Measurements from ENCODE around the gene PFAS. TPM values are rescaled to one million over a fixed set of nuclear protein-coding genes. Genes with fewer than 3 reads are reported as not detected.

Gene PFAS
- total and polyA plus RNA-seq, 2 experiments from 2014 or later = 13.6 to 18.8 TPM

DNA sequence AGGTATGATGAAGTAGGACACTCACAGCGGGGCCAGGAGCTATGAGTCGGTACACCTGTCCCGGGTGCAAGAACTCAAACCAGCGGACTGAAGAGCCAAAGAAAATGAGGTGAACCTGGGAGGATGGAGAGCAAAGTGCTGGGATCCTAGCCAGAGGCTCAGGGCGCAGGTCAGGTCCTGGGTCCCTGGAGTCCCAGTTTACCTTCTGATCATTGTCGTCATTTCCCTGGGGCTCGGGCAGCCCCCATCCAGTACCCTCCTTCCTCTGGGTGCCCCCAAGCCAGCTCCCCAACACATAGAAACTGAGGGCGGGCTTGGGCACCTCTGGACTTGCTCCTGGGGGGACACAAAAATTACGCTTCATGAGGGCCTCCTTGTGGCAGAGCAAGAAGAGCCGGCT, 17.4 kb upstream of the PFAS start:
- H3K9me3 ChIP-seq (ENCODE audit: low read depth) = no peaks in the 10 kb centered on the region
- H3K4me3 ChIP-seq = no peak overlapping the region
- H3K9me2 ChIP-seq (replicated peaks; ENCODE audit: insufficient read depth) = no peaks in the 10 kb centered on the region
- WGBS (ENCODE audit: low lambda C conversion rate, missing lambda C conversion rate) = 98% methylated on average over 10 of the region's 10 CpGs
- peaks cover 7% of the 10 kb centered on the region for H3K4me1 ChIP-seq (ENCODE audit: insufficient read depth)
- H2AFZ ChIP-seq = no peak overlapping the region
- H3K79me2 ChIP-seq = no peaks in the 10 kb centered on the region
- TF ChIP-seq, protein P1, sequence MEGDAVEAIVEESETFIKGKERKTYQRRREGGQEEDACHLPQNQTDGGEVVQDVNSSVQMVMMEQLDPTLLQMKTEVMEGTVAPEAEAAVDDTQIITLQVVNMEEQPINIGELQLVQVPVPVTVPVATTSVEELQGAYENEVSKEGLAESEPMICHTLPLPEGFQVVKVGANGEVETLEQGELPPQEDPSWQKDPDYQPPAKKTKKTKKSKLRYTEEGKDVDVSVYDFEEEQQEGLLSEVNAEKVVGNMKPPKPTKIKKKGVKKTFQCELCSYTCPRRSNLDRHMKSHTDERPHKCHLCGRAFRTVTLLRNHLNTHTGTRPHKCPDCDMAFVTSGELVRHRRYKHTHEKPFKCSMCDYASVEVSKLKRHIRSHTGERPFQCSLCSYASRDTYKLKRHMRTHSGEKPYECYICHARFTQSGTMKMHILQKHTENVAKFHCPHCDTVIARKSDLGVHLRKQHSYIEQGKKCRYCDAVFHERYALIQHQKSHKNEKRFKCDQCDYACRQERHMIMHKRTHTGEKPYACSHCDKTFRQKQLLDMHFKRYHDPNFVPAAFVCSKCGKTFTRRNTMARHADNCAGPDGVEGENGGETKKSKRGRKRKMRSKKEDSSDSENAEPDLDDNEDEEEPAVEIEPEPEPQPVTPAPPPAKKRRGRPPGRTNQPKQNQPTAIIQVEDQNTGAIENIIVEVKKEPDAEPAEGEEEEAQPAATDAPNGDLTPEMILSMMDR (IDR thresholded peaks at IDR 0.05; ENCODE audit: poor library complexity) = no peak
- TF ChIP-seq EZH2 (IDR thresholded peaks at IDR 0.05; ENCODE audit: borderline replicate concordance) = no peak
- TF ChIP-seq EZH2phosphoT487 (IDR thresholded peaks at IDR 0.05; ENCODE audit: low read depth, severe bottlenecking, unreplicated experiment) = no peak
- H3K27ac ChIP-seq = no peak overlapping the region
- no peaks in the 10 kb centered on the region for H3K36me3 ChIP-seq (replicated peaks; ENCODE audit: insufficient read depth, low read depth)
- no peak overlapping the region for H3K4me2 ChIP-seq
- DNase-seq (ENCODE audit: low spot score) = no peak
- H3K27me3 ChIP-seq = no peaks in the 10 kb centered on the region
- H4K20me1 ChIP-seq (ENCODE audit: insufficient read depth, poor library complexity, severe bottlenecking) = no peaks in the 10 kb centered on the region

DNA sequence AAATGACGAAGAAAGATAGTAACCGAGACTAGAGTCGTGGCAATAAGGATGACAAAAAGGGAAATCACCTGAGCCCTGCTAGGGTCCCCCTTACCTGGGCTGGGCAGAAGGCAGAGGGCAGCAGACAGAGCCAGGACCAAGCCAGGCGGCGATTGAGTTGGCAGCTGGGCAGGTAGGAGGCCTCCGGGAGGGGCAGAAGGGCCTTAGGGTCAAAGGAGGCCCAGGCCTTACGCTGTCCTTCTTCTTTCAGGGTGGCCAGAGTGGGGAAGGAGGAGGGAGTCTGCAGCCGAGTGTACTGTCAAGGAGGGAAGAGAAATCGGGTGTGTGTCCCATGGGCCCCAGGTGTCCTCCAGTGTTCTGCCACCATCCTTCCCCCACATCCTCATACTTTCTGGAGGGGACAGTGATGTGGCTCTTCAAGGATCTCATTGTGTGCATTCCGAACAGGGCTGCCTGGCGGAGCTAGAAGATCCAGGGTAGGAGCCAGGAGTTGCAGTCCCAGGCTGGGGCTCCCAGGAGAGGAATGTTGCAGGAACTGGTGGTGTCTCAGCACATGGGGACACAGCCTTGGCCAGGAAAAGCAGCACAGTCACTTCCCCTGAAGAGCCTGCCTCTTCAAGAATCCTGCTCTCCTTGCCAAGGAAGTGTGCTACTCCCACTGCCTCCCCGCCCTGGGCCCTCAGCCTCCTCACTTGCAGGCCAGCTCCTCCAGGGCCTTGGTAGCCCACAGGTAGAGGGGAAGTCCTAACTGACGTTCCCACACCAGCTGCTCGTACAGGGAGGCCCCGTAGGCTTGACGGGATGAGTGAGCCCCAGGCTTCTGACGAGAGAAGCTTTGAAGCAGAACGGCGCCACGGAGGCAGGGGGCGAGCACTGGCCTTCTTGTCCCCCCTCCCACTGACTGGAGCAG, 14.5 kb upstream of the PFAS start:
- Histone ChIP-seq H3K9me2 (replicated peaks; ENCODE audit: insufficient read depth) (no peaks in the 10 kb centered on the region), H2AFZ (no peak overlapping the region), H3K4me2 (no peak overlapping the region), H3K79me2 (no peaks in the 10 kb centered on the region), H3K27ac (no peak overlapping the region), H4K20me1 (ENCODE audit: insufficient read depth, poor library complexity, severe bottlenecking) (no peaks in the 10 kb centered on the region), H3K9me3 (ENCODE audit: low read depth) (no peaks in the 10 kb centered on the region), H3K4me1 (ENCODE audit: insufficient read depth) (no peaks in the 10 kb centered on the region), H3K36me3 (replicated peaks; ENCODE audit: insufficient read depth, low read depth) (no peaks in the 10 kb centered on the region), H3K27me3 (no peaks in the 10 kb centered on the region), H3K4me3 (no peak overlapping the region)
- 96% methylated on average over 21 of the region's 21 CpGs for WGBS (ENCODE audit: low lambda C conversion rate, missing lambda C conversion rate)
- no peak for DNase-seq (ENCODE audit: low spot score)
- TF ChIP-seq, protein P1 (IDR thresholded peaks at IDR 0.05; ENCODE audit: poor library complexity) = no peak
- TF ChIP-seq EZH2phosphoT487 (IDR thresholded peaks at IDR 0.05; ENCODE audit: low read depth, severe bottlenecking, unreplicated experiment) = no peak
- no peak for TF ChIP-seq EZH2 (IDR thresholded peaks at IDR 0.05; ENCODE audit: borderline replicate concordance)

DNA sequence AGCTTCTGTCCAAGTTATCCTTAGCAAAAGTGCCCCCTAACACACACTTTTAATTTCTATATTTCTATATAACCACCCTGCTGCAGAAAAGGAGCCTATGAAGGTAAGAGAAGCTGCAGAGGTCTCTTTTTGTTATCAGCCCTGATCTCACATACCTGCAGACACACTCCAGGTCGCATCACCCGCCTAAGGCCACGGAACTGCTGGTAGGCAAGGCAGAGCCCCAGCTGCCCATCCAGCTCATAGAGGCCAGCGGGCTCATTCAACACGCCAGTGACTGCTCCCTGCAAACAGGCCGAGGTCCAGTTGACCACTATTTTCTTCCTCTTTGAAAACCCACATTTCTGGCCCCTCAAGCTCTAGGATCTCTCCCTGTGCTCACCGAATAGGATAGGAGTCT, 13.4 kb upstream of the PFAS start:
- TF ChIP-seq, protein P1 (IDR thresholded peaks at IDR 0.05; ENCODE audit: poor library complexity) = no peak
- no peak for TF ChIP-seq EZH2 (IDR thresholded peaks at IDR 0.05; ENCODE audit: borderline replicate concordance)
- no peak for TF ChIP-seq EZH2phosphoT487 (IDR thresholded peaks at IDR 0.05; ENCODE audit: low read depth, severe bottlenecking, unreplicated experiment)
- no peaks in the 10 kb centered on the region for H3K79me2 ChIP-seq
- H3K9me3 ChIP-seq (ENCODE audit: low read depth) = no peaks in the 10 kb centered on the region
- 92% methylated on average over 7 of the region's 7 CpGs for WGBS (ENCODE audit: low lambda C conversion rate, missing lambda C conversion rate)
- no peaks in the 10 kb centered on the region for H3K9me2 ChIP-seq (replicated peaks; ENCODE audit: insufficient read depth)
- H3K4me2 ChIP-seq = no peak overlapping the region
- H3K27ac ChIP-seq = no peak overlapping the region
- no peaks in the 10 kb centered on the region for H3K4me1 ChIP-seq (ENCODE audit: insufficient read depth)
- H3K36me3 ChIP-seq (replicated peaks; ENCODE audit: insufficient read depth, low read depth) = no peaks in the 10 kb centered on the region
- no peak for DNase-seq (ENCODE audit: low spot score)
- no peaks in the 10 kb centered on the region for H3K27me3 ChIP-seq
- H3K4me3 ChIP-seq = no peak overlapping the region
- no peaks in the 10 kb centered on the region for H4K20me1 ChIP-seq (ENCODE audit: insufficient read depth, poor library complexity, severe bottlenecking)
- no peak overlapping the region for H2AFZ ChIP-seq
